HS-5 (cell line): Measurements from ENCODE around the gene PPM1E.
"Not testable (repeated sequence)": the region's sequence is repeated elsewhere in the genome, so short reads cannot be mapped to it uniquely, and the experiment has no call there.

ENCODE experiments used
- DNase-seq: peaks from one replicate; pipeline ENCODE4 v3.0.0-alpha.2; 2012; ENCODE audit warnings: low read depth

PPM1E gene

GRCh38 chr17:58947824-58948223 lies 192.2 kb downstream of the PPM1E start:
- DNase-seq: no peak

GRCh38 chr17:58954358-58954757 lies 198.7 kb downstream of the PPM1E start:
- DNase-seq: not testable (repeated sequence)

GRCh38 chr17:58956997-58957724 lies 201.5 kb downstream of the PPM1E start:
- DNase-seq: peak; percentile 19

GRCh38 chr17:58957725-58958073 lies 202.0 kb downstream of the PPM1E start:
- DNase-seq: not testable (repeated sequence)

GRCh38 chr17:58960068-58960467 lies 204.4 kb downstream of the PPM1E start:
- DNase-seq: peak; percentile 23

DNA sequence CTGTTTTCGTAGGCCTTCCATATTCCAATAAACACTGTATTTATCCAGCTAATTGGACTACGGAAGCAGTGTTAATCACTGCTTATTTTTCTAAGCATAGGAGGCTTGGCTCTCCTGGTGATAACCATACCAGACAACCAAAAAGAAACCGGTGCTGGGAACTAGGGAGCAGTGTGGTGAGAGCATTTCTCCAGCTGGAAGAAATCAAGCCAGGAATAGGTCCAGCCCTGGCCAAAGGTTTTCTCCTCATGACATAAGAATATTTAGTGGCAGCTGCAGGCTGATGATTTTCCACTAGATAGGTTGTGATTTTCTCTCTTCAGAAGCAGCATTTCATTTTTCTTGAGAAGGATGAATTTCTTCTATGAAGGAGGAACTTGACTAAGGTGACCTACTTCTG lies 209.6 kb downstream of the PPM1E start:
- no peak for DNase-seq

DNA sequence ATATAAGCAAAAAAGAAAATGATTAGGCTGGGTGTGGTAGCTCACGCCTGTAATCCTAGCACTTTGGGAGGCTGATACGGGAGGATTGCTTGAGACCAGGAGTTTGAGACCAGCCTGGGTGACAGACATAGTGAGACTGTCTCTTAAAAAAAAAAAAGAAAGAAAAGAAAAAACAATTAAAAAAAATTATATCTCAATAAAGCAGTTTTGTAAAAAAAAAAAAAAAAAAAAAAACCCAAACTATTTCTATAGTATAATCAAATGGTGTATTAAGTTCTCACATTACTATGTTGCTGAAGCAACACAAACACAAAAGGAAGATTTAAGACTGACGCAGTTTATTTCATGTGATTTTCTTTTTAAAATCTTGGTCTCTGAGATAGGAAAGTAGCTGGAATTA lies 210.6 kb downstream of the PPM1E start:
- DNase-seq: no peak

GRCh38 chr17:58968426-58969061 lies 212.9 kb downstream of the PPM1E start:
- DNase-seq: no peak

GRCh38 chr17:58969156-58969555 lies 213.5 kb downstream of the PPM1E start:
- no peak for DNase-seq

DNA sequence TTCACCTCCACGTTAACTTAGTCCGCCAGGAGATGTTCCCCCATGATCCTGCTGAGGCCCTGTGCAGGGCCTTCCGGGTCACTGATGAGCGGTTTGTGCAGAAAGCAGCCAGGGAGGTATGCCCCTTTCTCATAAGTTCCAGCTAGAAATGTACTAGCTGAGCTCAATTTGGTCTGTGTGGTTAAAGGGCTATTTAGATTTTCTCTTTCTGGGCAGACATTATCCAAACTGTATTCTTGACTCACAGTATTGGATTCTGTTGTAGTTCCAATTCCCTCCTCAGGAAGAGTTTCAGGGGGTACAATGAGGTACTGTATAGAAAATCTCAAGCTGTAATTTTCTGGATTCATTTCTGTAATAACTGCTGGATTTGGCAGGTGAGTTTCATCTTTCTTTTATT lies 214.0 kb downstream of the PPM1E start:
- DNase-seq: no peak

GRCh38 chr17:58970609-58971450 lies 215.2 kb downstream of the PPM1E start:
- DNase-seq: no peak

GRCh38 chr17:58974354-58974753 lies 218.7 kb downstream of the PPM1E start:
- no peak for DNase-seq

DNA sequence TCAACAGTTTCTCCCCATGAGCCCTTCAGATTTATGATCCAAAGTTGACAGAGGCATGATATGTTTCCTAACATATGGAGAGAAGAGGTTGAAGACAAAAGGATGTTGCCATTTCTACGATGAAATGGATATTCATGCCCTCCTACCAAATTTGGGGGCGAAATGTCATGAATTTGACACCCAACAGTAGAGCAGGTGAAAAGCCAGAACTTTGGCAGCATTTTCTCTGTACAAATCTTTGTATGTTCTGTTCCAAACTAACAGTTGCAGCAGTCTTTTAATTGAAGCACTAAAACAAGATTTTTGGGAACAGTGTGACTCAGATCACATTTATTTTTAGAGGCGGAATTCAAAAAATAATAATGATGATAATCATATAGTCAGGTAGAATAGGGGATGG lies 220.9 kb downstream of the PPM1E start:
- no peak for DNase-seq

GRCh38 chr17:58980706-58981481 lies 225.2 kb downstream of the PPM1E start:
- DNase-seq: no peak

GRCh38 chr17:58982626-58983025 lies 227.0 kb downstream of the PPM1E start:
- no peak for DNase-seq

GRCh38 chr17:58985367-58985766 lies 229.7 kb downstream of the PPM1E start:
- no peak for DNase-seq

GRCh38 chr17:58985971-58986370 lies 230.3 kb downstream of the PPM1E start:
- no peak for DNase-seq

GRCh38 chr17:58989629-58990028 lies 234.0 kb downstream of the PPM1E start:
- DNase-seq: no peak

- peak; percentile 20 for DNase-seq
These were observed 236.2 kb downstream of the PPM1E start for GRCh38 chr17:58991718-58992331.

DNA sequence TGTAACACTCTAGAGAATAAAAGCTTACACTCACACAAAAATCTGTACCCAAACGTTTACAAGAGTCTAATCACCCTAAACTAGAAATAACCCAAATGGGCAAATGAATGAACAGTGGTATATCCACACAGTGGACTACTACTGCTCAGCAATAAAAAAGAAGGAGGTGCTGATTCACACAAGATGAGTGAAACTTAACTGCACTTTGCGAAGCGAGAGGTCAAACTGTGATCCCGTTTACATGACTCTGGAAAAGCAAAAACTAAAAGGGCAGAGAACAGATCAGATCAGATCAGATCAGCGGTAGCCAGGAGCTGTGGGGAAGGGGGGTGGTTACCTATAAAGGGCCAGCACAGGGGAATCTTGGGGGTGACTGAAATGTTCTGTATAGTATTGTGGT lies 237.7 kb downstream of the PPM1E start:
- no peak for DNase-seq

GRCh38 chr17:58995247-58995940 lies 239.7 kb downstream of the PPM1E start:
- DNase-seq: no peak
